ENCODE measurements around the gene THSD1. TPM values are rescaled to one million over a fixed set of nuclear protein-coding genes. Genes with fewer than 3 reads are reported as not detected.
"Not testable (repeated sequence)": the region's sequence is repeated elsewhere in the genome, so short reads cannot be mapped to it uniquely, and the experiment has no call there.

THSD1 gene
- total RNA-seq, 1 experiment from 2014 or later, result 3.3 TPM

DNA sequence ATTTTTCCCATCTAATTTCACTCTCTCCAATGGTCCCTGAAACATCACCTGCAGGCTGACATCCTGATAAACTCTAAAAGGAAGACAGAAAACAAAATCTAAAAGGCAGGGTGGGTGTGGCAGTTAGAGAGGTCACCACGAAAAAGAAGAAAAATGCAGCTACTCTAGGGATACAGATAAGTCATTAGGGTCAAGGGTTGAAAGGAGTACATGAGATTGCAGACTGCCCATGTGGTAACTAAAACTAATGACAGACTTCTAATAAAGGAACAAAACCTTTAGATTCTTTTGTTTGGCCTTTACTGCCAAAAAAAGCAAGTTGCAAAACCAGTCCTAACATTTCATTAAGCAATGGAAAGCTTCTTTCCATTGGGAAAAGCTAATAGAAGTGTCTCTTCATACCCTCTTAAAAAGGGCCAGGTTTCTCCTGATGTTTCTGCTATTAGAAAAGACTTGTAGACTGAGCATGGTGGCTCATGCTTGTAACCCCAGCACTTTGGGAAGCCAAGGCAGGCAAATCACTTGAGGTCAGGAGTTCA is 31.0 kb downstream of the THSD1 start:
- TF ChIP-seq POLR2AphosphoS5 (IDR thresholded peaks at IDR 0.05; ENCODE audit: low read depth, low read length), result no peak
- no peak for TF ChIP-seq SIN3A (IDR thresholded peaks at IDR 0.05; ENCODE audit: borderline replicate concordance, insufficient read depth, low read depth, low read length)
- TF ChIP-seq, protein P1, sequence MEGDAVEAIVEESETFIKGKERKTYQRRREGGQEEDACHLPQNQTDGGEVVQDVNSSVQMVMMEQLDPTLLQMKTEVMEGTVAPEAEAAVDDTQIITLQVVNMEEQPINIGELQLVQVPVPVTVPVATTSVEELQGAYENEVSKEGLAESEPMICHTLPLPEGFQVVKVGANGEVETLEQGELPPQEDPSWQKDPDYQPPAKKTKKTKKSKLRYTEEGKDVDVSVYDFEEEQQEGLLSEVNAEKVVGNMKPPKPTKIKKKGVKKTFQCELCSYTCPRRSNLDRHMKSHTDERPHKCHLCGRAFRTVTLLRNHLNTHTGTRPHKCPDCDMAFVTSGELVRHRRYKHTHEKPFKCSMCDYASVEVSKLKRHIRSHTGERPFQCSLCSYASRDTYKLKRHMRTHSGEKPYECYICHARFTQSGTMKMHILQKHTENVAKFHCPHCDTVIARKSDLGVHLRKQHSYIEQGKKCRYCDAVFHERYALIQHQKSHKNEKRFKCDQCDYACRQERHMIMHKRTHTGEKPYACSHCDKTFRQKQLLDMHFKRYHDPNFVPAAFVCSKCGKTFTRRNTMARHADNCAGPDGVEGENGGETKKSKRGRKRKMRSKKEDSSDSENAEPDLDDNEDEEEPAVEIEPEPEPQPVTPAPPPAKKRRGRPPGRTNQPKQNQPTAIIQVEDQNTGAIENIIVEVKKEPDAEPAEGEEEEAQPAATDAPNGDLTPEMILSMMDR (IDR thresholded peaks at IDR 0.05), result no peak
- TF ChIP-seq, protein P2, sequence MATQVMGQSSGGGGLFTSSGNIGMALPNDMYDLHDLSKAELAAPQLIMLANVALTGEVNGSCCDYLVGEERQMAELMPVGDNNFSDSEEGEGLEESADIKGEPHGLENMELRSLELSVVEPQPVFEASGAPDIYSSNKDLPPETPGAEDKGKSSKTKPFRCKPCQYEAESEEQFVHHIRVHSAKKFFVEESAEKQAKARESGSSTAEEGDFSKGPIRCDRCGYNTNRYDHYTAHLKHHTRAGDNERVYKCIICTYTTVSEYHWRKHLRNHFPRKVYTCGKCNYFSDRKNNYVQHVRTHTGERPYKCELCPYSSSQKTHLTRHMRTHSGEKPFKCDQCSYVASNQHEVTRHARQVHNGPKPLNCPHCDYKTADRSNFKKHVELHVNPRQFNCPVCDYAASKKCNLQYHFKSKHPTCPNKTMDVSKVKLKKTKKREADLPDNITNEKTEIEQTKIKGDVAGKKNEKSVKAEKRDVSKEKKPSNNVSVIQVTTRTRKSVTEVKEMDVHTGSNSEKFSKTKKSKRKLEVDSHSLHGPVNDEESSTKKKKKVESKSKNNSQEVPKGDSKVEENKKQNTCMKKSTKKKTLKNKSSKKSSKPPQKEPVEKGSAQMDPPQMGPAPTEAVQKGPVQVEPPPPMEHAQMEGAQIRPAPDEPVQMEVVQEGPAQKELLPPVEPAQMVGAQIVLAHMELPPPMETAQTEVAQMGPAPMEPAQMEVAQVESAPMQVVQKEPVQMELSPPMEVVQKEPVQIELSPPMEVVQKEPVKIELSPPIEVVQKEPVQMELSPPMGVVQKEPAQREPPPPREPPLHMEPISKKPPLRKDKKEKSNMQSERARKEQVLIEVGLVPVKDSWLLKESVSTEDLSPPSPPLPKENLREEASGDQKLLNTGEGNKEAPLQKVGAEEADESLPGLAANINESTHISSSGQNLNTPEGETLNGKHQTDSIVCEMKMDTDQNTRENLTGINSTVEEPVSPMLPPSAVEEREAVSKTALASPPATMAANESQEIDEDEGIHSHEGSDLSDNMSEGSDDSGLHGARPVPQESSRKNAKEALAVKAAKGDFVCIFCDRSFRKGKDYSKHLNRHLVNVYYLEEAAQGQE (IDR thresholded peaks at IDR 0.05; ENCODE audit: insufficient read depth in 1 of 2, low read depth in 2 of 2, low read length in 1 of 2), result no peak
- TF ChIP-seq TCF7L2 (IDR thresholded peaks at IDR 0.05; ENCODE audit: low read depth, low read length), result no peak
- no peaks in the 10 kb centered on the region for H3K4me1 ChIP-seq (ENCODE audit: control insufficient read depth, insufficient read depth, low read length)
- intact Hi-C loops (cut with micrococcal nuclease; ENCODE audit: unreplicated experiment) (no loop called here), in situ Hi-C loops (cut with HindIII; ENCODE audit: low pct_unique_long_range_greater_than_20kb, low sequenced_read_pairs) (no loop called here)
- ChIA-PET POLR2A (no interaction called here), CTCF (interaction anchor here (0.6 kb wide), 1 partner anchor 25 kb away, joined by 6 read pairs; no protein-coding TSS in a partner anchor)
- no peak for ATAC-seq
- DNase-seq (ENCODE audit: low read depth, low spot score), result no peak
- no peak overlapping the region for H3K27ac ChIP-seq (ENCODE audit: low read length)
- no peaks in the 10 kb centered on the region for H3K27me3 ChIP-seq (ENCODE audit: control insufficient read depth, insufficient read depth, low read length)
- H3K4me3 ChIP-seq (ENCODE audit: low read depth in 2 of 2, low read length in 2 of 2), result no peak overlapping the region
- no peaks in the 10 kb centered on the region; the same call in 1 of the 2 replicates for H3K36me3 ChIP-seq (ENCODE audit: control insufficient read depth, insufficient read depth, low read length)
- no TSS peak for BruUV-seq (replicated peaks)
- H3K9me3 ChIP-seq (ENCODE audit: control insufficient read depth, insufficient read depth, low read depth, low read length), result no peaks in the 10 kb centered on the region

DNA sequence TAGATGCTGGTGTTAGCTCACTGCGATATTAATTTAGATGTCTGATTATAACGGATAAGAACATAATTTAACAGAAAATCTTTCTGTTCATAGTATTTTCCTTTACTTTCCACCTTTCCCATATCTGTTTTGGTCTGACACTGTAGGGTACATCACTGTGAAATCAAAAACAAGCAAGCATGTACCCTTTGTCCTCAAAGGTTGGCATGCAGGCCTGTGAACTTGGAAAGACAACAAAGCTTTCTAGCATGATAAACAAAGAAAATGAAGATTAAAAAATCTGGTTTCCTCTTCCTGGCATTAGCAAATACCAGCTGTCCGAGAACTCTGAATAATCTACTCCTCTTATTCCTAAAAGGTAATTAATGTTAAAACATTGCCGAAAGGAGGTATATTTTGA is 31.6 kb downstream of the THSD1 start:
- ChIA-PET POLR2A (no interaction called here), CTCF (no interaction called here)
- ATAC-seq, result no peak
- no peak overlapping the region for H3K4me3 ChIP-seq (ENCODE audit: low read depth in 2 of 2, low read length in 2 of 2)
- no peaks in the 10 kb centered on the region for H3K27me3 ChIP-seq (ENCODE audit: control insufficient read depth, insufficient read depth, low read length)
- no TSS peak for BruUV-seq (replicated peaks)
- H3K27ac ChIP-seq (ENCODE audit: low read length), result no peak overlapping the region
- in situ Hi-C loops (cut with HindIII; ENCODE audit: low pct_unique_long_range_greater_than_20kb, low sequenced_read_pairs) (no loop called here), intact Hi-C loops (cut with micrococcal nuclease; ENCODE audit: unreplicated experiment) (no loop called here)
- no peaks in the 10 kb centered on the region; the same call in 1 of the 2 replicates for H3K36me3 ChIP-seq (ENCODE audit: control insufficient read depth, insufficient read depth, low read length)
- TF ChIP-seq TCF7L2 (IDR thresholded peaks at IDR 0.05; ENCODE audit: low read depth, low read length) (no peak), SIN3A (IDR thresholded peaks at IDR 0.05; ENCODE audit: borderline replicate concordance, insufficient read depth, low read depth, low read length) (no peak), POLR2AphosphoS5 (IDR thresholded peaks at IDR 0.05; ENCODE audit: low read depth, low read length) (no peak)
- TF ChIP-seq, protein P2 (IDR thresholded peaks at IDR 0.05; ENCODE audit: insufficient read depth in 1 of 2, low read depth in 2 of 2, low read length in 1 of 2), result no peak
- TF ChIP-seq, protein P1 (IDR thresholded peaks at IDR 0.05), result no peak
- DNase-seq (ENCODE audit: low read depth, low spot score), result no peak
- H3K9me3 ChIP-seq (ENCODE audit: control insufficient read depth, insufficient read depth, low read depth, low read length), result no peaks in the 10 kb centered on the region
- no peaks in the 10 kb centered on the region for H3K4me1 ChIP-seq (ENCODE audit: control insufficient read depth, insufficient read depth, low read length)

DNA sequence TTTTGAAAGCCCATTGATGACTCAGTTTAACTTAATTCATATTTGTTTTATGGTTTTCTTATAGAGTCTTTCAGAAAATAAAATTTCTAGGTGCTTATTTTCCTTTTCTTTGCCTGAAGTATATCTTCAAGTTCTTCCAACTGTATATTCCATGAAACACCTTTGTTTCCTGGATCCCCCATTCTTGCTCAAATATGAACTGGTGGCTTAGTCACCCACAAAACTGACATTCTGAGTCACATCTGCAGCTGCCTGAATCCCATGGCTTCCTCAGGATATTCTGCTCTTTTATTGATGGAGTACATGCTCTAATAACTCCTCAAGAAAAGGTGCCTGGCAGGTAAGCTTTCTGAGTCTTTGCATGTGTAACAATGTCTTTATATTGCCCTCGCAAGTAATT is 32.7 kb downstream of the THSD1 start:
- ATAC-seq; BruUV-seq (replicated peaks); H3K4me1 ChIP-seq (ENCODE audit: control insufficient read depth, insufficient read depth, low read length); CTCF ChIA-PET; H3K27me3 ChIP-seq (ENCODE audit: control insufficient read depth, insufficient read depth, low read length); H3K36me3 ChIP-seq (ENCODE audit: control insufficient read depth, insufficient read depth, low read length); H3K4me3 ChIP-seq (ENCODE audit: low read depth in 2 of 2, low read length in 2 of 2); in situ Hi-C loops (cut with HindIII; ENCODE audit: low pct_unique_long_range_greater_than_20kb, low sequenced_read_pairs); intact Hi-C loops (cut with micrococcal nuclease; ENCODE audit: unreplicated experiment); POLR2A ChIA-PET; H3K9me3 ChIP-seq (ENCODE audit: control insufficient read depth, insufficient read depth, low read depth, low read length); H3K27ac ChIP-seq (ENCODE audit: low read length); DNase-seq (ENCODE audit: low read depth, low spot score): not testable (repeated sequence)
